GM18517 (cell line): Measurements from ENCODE around the gene DLX1.
"Not testable (repeated sequence)": the region's sequence is repeated elsewhere in the genome, so short reads cannot be mapped to it uniquely, and the experiment has no call there.

Source experiments
- ATAC-seq: cut with Tn5 transposase; IDR thresholded peaks from one replicate; pipeline ENCODE4 v1.9.1; 2021; ENCODE audit warnings: mild to moderate bottlenecking, moderate library complexity; ENCODE audit not compliant: unreplicated experiment

The DLX1 gene

GRCh38 chr2:172085460-172086159 is at the start of gene DLX1:
DLX1 (plus strand) TSS chr2:172085507; CDS start chr2:172085678, 171 bp downstream.
- ATAC-seq = no peak

- no peak for ATAC-seq
Observed at GRCh38 chr2:172038121-172038520, 47.2 kb upstream of the DLX1 start.

DNA sequence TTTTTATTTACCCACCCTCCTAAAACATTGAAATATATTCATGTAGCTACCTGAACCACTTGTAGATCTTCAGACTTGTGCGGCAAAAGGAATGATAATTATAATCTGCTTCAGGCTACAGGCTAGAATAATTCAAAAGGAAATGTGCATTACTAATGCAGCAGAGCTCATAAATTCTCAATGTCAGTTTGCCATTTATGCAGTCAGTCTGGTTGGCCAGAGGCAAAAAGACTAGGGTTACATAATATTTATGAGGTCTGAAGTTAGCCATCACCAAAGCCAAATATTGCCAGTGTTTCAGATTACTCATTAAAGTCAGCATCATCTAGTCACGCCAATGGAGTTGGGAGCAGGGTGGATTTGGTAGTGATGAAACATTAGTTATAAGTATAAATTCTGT is 46.7 kb upstream of the DLX1 start:
- no peak for ATAC-seq

DNA sequence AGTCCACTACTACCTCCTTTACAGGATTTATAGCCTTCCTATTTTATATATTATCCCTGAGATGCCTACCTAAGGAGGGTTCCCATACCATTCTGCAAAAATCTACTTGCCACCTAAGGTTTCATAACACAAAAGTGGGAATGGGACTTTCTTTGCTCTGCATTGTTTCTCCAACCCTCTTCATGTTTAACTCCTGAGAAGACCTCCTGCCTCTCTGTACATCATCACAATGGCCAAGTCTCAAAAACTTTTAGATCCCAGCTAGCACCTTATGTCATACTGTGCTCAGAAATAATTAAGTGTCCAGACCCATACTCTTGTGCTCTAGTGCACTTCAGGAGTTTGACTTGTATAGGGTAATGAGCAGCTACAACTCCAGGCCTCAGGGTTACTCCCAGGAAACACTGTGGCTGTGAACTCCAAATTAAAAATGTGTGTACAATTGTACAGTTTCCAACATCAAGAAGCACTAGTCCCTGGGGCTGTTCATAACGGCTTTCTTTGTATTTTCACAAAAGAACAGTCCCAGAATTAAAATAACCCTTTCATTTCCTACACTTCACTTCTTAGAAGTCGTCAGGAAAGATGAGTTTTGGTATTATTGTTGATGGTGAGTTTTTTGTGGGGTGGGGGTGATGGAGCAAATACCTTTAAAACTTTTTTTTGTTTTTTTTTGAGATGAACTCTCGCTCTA is 46.1 kb upstream of the DLX1 start:
- no peak for ATAC-seq

GRCh38 chr2:172040311-172040710 is 45.0 kb upstream of the DLX1 start:
- ATAC-seq = no peak

GRCh38 chr2:172046080-172046678 is 39.1 kb upstream of the DLX1 start:
- no peak for ATAC-seq

DNA sequence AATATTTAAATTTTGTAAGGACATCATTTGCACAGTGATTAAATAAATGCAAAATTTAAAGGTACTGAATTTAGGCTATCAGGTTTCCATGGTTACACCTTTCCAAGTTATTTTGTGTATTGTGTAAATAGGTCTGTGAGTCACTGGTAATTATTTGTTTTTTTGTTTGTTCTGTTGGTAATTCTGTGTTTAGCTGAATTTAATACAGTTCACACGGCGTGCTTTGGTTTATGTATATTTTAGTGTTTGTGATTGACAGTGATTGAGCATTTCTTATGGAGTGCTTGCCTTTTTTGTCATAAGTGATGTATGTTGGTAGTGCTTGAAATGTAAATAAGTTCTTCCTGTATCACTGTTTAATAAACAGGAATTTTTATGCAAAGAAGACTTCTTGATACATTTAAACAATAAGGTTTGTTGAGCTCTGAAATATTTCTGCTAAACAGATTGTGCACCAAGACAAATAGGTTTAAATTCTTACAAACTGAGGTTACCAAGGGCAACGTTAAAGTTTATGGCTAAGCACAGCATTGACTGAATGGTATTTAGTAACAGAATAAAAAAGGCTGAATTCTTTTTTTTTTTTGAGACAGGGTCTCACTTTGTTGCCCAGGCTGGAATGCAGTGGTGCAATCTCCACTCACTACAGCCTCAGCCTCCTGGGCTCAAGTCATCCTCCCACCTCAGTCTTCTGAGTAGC is 38.3 kb upstream of the DLX1 start:
- no peak for ATAC-seq

DNA sequence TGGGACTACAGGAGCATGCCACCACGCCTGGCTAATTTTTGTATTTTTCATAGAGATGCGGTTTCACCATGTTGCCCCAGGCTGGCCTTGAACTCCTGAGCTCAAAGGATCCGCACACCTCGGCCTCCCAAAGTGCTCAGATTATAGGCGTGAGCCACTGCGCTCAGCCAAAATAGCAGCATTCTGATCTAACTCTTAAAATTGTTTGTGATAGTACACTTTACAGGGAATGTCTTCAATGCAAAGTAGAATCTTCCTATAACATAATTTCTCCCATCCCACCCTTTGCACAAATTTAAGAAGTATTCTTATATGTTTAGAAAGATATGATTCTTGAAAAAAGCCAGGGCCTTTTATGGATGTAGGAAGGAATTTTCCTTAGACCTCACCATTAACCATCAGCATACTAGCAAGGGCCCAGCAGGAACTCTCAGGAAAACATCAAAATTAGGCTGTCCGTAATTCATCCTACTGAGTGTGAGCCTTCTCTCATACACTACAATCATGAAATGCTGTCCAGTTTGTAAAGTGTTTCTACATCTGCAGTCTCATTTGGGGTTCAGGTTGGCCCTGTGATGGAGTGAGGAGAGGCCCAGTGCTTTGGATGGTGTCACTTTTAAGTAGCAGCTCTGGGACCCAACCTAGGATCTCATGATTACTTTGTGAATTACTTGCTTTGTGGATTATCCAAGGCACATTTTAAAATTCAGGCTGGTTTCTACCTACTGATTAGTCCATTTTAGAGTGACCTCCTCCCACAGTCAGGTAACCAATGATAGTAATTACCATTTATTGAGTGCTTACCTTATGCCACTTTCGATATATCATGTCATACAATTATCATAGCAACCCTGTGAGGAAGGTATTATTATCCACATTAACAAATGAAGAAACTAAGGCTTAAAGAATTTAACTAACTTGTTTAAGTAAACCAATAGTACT is 37.5 kb upstream of the DLX1 start:
- no peak for ATAC-seq

DNA sequence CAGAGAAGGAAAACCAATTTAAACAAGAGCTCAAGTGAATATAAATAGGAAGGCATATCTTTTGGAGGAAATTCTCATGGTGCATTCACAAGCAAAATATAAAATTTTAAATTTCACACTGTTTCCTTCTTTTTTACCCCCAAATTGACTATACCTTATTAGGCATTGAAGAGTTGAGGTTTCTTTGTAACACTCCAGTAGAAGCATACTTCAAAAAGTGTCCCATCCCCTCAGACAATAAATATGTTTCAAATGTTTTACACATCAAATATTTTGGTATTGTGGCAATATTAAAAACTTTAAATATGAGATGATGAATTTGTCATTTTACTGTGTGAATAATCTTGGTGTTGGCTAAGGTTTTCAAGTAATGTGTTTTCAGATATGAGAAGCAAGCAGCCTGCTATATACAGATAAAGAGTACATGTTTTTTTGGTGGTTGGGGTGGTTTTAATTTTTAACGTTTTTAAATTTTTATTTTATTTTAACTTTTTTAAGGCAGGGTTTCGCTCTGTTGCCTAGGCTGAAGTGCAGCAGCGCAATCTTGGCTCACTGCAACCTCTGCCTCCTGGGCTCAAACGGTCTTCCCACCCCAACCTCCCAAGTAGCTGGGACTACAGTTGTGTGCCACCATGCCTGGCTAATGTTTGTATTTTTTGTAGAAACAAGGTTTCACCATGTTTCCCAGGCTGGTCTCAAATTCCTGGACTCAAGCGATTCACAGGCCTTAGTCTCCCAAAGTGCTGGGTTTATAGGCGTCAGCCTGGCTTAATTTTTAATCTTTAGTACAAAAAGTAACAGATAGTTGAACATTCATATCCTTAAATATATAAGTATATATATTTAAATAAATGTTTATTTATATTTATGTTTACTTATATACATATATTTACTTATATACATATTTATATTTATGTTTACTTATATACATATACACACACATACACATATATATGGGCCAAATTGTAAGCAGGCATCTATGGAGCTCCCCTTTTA is 36.5 kb upstream of the DLX1 start:
- no peak for ATAC-seq

DNA sequence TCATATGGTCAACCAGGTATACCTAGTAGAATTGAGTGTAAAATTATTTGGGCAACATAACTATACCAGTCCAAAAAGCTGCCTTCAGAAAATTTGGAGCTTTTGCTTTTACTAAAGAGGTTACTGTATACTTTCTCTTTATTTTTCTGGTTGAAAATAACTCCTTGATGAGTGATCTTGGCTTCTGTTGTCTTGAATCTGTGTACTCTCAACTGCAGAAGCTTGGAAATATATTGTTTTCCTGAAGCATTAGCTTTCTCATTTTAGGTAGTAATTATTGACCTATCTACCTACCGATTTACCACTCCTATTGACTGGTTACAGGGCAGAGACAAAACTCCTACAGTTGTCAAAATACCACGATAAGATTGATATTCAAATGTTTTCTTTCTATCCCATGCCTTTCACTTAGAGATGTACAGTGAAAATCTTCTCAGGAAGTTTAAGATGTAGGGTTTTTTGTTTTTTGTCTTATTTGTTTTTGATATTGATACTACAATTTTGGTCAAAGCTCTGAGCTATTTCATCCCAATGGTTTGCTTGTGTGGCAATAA is 35.7 kb upstream of the DLX1 start:
- ATAC-seq = no peak

DNA sequence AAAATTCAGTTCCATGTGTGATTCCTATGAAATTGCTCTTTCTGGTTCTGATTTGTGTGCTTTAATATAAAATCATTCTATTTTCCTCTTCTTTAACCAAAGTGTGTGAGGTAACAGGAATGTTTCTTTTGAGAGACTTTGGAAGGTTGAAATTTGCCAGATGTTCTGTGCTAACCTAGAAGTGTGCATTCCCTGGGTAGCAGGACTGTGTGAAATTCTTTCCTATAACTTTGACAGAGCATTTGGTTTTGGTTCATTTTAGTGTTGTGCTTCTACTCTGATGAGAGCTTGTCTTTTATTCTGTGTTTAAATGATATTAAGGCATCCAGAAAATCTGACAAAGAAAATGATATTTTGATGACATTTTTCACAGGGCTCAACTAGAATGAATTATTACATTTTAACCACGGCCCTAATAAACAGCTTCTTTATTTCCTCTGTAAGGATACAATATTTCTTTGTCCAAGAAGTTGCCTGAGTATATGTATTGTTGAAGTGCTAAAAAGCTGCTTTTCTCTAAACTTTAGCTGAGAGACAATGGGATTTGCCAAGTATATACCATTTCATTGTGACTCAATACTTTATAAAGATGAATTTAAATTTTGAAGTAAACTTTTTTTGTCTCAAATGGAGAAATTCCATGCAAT is 34.7 kb upstream of the DLX1 start:
- no peak for ATAC-seq

- ATAC-seq = no peak
Observed at GRCh38 chr2:172052000-172052983, 33.0 kb upstream of the DLX1 start.

DNA sequence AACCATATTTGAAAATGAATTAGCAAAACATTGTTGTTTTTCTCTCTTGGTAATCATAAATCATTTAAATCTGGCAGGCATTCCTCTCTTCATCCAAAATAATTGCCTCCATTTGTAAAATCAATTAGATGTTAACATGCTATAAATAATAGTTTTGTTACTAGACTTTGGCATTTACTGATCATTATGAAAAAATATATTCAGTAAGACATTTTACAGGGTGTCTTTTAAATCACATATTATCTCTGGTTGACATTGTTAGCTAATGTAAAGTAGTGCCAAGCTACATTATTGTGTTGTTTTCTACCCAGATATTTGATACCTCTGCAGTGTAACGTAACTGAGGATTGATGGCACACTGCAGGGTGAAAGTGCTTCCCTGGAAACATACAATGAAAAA is 31.8 kb upstream of the DLX1 start:
- ATAC-seq = no peak

- no peak for ATAC-seq
Observed at GRCh38 chr2:172056293-172056692, 29.0 kb upstream of the DLX1 start.

DNA sequence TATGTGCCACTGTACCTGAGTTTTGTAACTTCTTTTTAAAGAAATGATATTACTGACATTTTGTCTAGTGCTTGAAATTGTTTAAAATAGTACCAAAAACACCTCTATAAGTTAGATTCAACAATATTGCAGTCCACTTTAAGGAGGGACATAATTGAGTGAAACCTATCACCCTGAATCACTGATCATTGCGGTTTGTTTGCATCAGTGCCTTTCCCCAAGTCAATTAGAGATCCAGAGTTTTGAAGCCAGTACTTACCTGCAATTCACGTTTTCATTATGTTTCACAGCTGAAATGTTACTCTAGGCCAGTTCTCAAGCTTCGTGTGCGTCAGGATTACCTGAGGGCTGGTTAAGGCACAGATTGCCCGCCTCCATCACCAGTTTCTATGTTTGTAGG is 26.6 kb upstream of the DLX1 start:
- no peak for ATAC-seq

- not testable (repeated sequence) for ATAC-seq
Observed at GRCh38 chr2:172060118-172060517, 25.2 kb upstream of the DLX1 start.

DNA sequence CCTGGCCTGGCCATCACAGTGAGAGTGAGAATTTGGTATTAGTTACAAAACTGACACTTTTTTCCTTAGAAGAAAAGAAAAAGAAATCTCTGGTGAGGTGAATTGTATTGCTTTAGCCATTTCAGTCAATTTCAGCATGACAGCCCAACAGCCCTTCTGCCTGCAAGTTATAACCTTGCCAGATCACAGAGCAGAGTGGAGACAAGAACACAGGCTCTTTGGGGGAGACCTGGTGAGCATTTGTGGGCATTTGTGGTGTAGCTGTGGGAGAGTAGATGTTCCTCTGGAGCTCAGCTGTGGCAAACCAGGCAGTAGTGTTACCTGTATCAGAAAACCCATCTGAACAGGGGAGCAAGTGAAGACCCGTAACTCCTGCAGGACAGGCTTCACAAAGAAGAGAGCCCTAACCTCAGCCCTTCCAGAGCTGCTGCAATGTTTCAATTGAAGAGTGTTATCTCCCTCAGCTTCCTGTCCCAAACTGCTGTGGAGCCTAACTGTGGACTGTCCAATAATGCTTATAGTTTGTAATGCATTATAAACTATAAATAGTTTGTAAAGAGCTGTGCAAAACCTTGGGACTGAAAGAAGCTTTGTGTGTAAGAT is 22.8 kb upstream of the DLX1 start:
- no peak for ATAC-seq
